ENCODE data around the gene MRPS24.

- TF ChIP-seq REST (IDR thresholded peaks at IDR 0.05; ENCODE audit: insufficient read depth in 1 of 2, low read depth in 2 of 2, low read length in 2 of 2) (no peak), POLR2AphosphoS5 (IDR thresholded peaks at IDR 0.05; ENCODE audit: low read depth, low read length) (no peak), SIN3A (IDR thresholded peaks at IDR 0.05; ENCODE audit: borderline replicate concordance, insufficient read depth, low read length) (no peak)
These were observed 45.5 kb upstream of the MRPS24 start for GRCh38 chr7:43914795-43915194.

Measured in PFSK-1 (cell line).